ENCODE data around the gene FERMT2. TPM values are rescaled to one million over a fixed set of nuclear protein-coding genes. Genes with fewer than 3 reads are reported as not detected.

The FERMT2 gene
- total RNA-seq, 1 donor from 2014 or later, result 166 TPM

GRCh38 chr14:52937869-52938268 lies 13.0 kb downstream of the FERMT2 start:
- H3F3A ChIP-seq (ENCODE audit: low read depth), result no peaks in the 10 kb centered on the region
- H3K4me3 ChIP-seq, result no peak overlapping the region
- Mint-ChIP-seq H3K27ac (no peak overlapping the region), H3K36me3 (peaks cover 7% of the 10 kb centered on the region), H3K27me3 (ENCODE audit: insufficient read depth, low read depth) (no peaks in the 10 kb centered on the region), H3K9me3 (no peaks in the 10 kb centered on the region), H3K4me1 (peaks cover 5% of the 10 kb centered on the region), H3K4me3 (no peak overlapping the region)
- no peak overlapping the region for H2AFZ ChIP-seq (replicated peaks)
- H4K20me1 ChIP-seq (ENCODE audit: low read depth), result peaks cover 89% of the 10 kb centered on the region
- peaks cover 100% of the 10 kb centered on the region for H3K79me2 ChIP-seq (ENCODE audit: low read depth)
- peak overlapping the region; percentile 5 for H3K27ac ChIP-seq
- no peak overlapping the region for H3K4me2 ChIP-seq
- H3K27me3 ChIP-seq, result no peaks in the 10 kb centered on the region
- H3K9me3 ChIP-seq (ENCODE audit: low read depth), result no peaks in the 10 kb centered on the region
- no peak for TF ChIP-seq EZH2 (IDR thresholded peaks at IDR 0.05)
- TF ChIP-seq, protein P1, sequence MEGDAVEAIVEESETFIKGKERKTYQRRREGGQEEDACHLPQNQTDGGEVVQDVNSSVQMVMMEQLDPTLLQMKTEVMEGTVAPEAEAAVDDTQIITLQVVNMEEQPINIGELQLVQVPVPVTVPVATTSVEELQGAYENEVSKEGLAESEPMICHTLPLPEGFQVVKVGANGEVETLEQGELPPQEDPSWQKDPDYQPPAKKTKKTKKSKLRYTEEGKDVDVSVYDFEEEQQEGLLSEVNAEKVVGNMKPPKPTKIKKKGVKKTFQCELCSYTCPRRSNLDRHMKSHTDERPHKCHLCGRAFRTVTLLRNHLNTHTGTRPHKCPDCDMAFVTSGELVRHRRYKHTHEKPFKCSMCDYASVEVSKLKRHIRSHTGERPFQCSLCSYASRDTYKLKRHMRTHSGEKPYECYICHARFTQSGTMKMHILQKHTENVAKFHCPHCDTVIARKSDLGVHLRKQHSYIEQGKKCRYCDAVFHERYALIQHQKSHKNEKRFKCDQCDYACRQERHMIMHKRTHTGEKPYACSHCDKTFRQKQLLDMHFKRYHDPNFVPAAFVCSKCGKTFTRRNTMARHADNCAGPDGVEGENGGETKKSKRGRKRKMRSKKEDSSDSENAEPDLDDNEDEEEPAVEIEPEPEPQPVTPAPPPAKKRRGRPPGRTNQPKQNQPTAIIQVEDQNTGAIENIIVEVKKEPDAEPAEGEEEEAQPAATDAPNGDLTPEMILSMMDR (IDR thresholded peaks at IDR 0.05), result no peak
- no peak for TF ChIP-seq EZH2phosphoT487 (IDR thresholded peaks at IDR 0.05)
- H3K9ac ChIP-seq, result no peak overlapping the region
- DNase-seq (ENCODE audit: low spot score), result no peak
- H3K36me3 ChIP-seq, result peaks cover 4% of the 10 kb centered on the region
- H3K4me1 ChIP-seq, result peaks cover 15% of the 10 kb centered on the region

GRCh38 chr14:52937306-52937705 lies 13.5 kb downstream of the FERMT2 start:
- peaks cover 89% of the 10 kb centered on the region for H4K20me1 ChIP-seq (ENCODE audit: low read depth)
- H3K27ac ChIP-seq, result no peak overlapping the region
- no peak overlapping the region for H3K27ac Mint-ChIP-seq
- H3K36me3 ChIP-seq, result no peaks in the 10 kb centered on the region
- H3K27me3 ChIP-seq, result no peaks in the 10 kb centered on the region
- no peaks in the 10 kb centered on the region for H3K9me3 ChIP-seq (ENCODE audit: low read depth)
- H3F3A ChIP-seq (ENCODE audit: low read depth), result no peaks in the 10 kb centered on the region
- no peaks in the 10 kb centered on the region for H3K27me3 Mint-ChIP-seq (ENCODE audit: insufficient read depth, low read depth)
- H3K9ac ChIP-seq, result no peak overlapping the region
- H3K9me3 Mint-ChIP-seq, result no peaks in the 10 kb centered on the region
- H3K4me1 Mint-ChIP-seq, result peaks cover 5% of the 10 kb centered on the region
- DNase-seq (ENCODE audit: low spot score), result no peak
- peaks cover 10% of the 10 kb centered on the region for H3K36me3 Mint-ChIP-seq
- H3K79me2 ChIP-seq (ENCODE audit: low read depth), result peaks cover 100% of the 10 kb centered on the region
- no peak overlapping the region for H3K4me3 Mint-ChIP-seq
- H3K4me3 ChIP-seq, result no peak overlapping the region
- H3K4me2 ChIP-seq, result no peak overlapping the region
- no peak overlapping the region for H2AFZ ChIP-seq (replicated peaks)
- H3K4me1 ChIP-seq, result peaks cover 15% of the 10 kb centered on the region
- TF ChIP-seq, protein P1 (IDR thresholded peaks at IDR 0.05), result no peak
- TF ChIP-seq EZH2 (IDR thresholded peaks at IDR 0.05) (no peak), EZH2phosphoT487 (IDR thresholded peaks at IDR 0.05) (no peak)

DNA sequence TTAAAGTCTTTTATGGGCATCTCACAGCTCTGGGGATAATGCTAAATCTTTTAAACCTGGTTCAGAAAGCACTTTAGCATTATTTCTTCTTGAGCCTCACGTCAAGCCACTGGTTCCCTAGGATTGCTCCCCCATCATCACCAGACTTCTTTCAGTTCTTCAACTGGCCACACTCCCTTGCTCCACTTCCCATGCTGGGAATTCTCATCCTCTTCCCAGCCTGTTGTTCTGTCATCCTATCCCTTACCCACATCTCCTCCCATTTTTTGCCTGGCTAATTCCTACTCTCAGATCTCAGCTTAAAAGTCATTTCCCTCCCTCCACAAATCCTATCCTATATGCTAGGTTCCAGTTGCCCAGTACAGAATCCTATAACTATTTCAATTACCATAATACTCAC lies 14.4 kb downstream of the FERMT2 start:
- H3K79me2 ChIP-seq (ENCODE audit: low read depth), result peaks cover 100% of the 10 kb centered on the region
- H3F3A ChIP-seq (ENCODE audit: low read depth), result no peaks in the 10 kb centered on the region
- H3K36me3 Mint-ChIP-seq, result peaks cover 10% of the 10 kb centered on the region
- no peak overlapping the region for H3K9ac ChIP-seq
- H3K4me1 ChIP-seq, result peaks cover 15% of the 10 kb centered on the region
- no peaks in the 10 kb centered on the region for H3K36me3 ChIP-seq
- no peak overlapping the region for H3K4me3 Mint-ChIP-seq
- no peak overlapping the region for H3K27ac ChIP-seq
- no peak overlapping the region for H3K27ac Mint-ChIP-seq
- H2AFZ ChIP-seq (replicated peaks), result no peak overlapping the region
- peaks cover 92% of the 10 kb centered on the region for H4K20me1 ChIP-seq (ENCODE audit: low read depth)
- no peaks in the 10 kb centered on the region for H3K27me3 Mint-ChIP-seq (ENCODE audit: insufficient read depth, low read depth)
- H3K9me3 Mint-ChIP-seq, result no peaks in the 10 kb centered on the region
- H3K27me3 ChIP-seq, result no peaks in the 10 kb centered on the region
- H3K4me1 Mint-ChIP-seq, result peaks cover 5% of the 10 kb centered on the region
- no peak for TF ChIP-seq EZH2phosphoT487 (IDR thresholded peaks at IDR 0.05)
- TF ChIP-seq, protein P1 (IDR thresholded peaks at IDR 0.05), result no peak
- TF ChIP-seq EZH2 (IDR thresholded peaks at IDR 0.05), result no peak
- no peak overlapping the region for H3K4me2 ChIP-seq
- H3K4me3 ChIP-seq, result no peak overlapping the region
- no peak for DNase-seq (ENCODE audit: low spot score)
- H3K9me3 ChIP-seq (ENCODE audit: low read depth), result no peaks in the 10 kb centered on the region

Measured in neural progenitor cell (in vitro differentiated cells).